ENCODE data around the gene OGDH. TPM values are rescaled to one million over a fixed set of nuclear protein-coding genes. Genes with fewer than 3 reads are reported as not detected.

OGDH gene
- total and polyA plus RNA-seq, 4 donors, result 27.0 to 95.3 (median 56.6) TPM

- DNase-seq, result no peak
- Histone ChIP-seq H3K4me3 (ENCODE audit: low read length in 2 of 2) (no peak overlapping the region), H3K27me3 (ENCODE audit: control insufficient read depth in 1 of 2, insufficient read depth in 2 of 2, low read length in 1 of 2) (no peaks in the 10 kb centered on the region), H3K9me3 (ENCODE audit: control insufficient read depth, low read length) (peaks cover 3% of the 10 kb centered on the region), H3K36me3 (ENCODE audit: control insufficient read depth in 1 of 2, insufficient read depth in 2 of 2, low read length in 1 of 2) (peaks cover 3 to 5% of the 10 kb centered on the region in 2 donors), H3K4me1 (ENCODE audit: control insufficient read depth in 1 of 2, insufficient read depth in 2 of 2, low read length in 2 of 2) (no peaks in the 10 kb centered on the region), H3K27ac (ENCODE audit: low read depth in 1 of 2, low read length in 2 of 2) (no peak overlapping the region)
- intact Hi-C loops (cut with DNase I), result no loop called here
- 97 to 98% methylated on average over 7 of the region's 7 CpGs for WGBS, 2 donors
- ATAC-seq (ENCODE audit: low FRiP score), result no peak
Measured at GRCh38 chr7:44658979-44659378, 52.6 kb downstream of the OGDH start.

- Histone ChIP-seq H3K27me3 (ENCODE audit: control insufficient read depth in 1 of 2, insufficient read depth in 2 of 2, low read length in 1 of 2) (no peaks in the 10 kb centered on the region), H3K4me1 (ENCODE audit: control insufficient read depth in 1 of 2, insufficient read depth in 2 of 2, low read length in 2 of 2) (no peaks in the 10 kb centered on the region), H3K9me3 (ENCODE audit: control insufficient read depth, low read length) (peaks cover 3% of the 10 kb centered on the region), H3K4me3 (ENCODE audit: low read length in 2 of 2) (no peak overlapping the region), H3K36me3 (ENCODE audit: control insufficient read depth in 1 of 2, insufficient read depth in 2 of 2, low read length in 1 of 2) (peaks cover 2 to 3% of the 10 kb centered on the region in 2 donors), H3K27ac (ENCODE audit: low read depth in 1 of 2, low read length in 2 of 2) (no peak overlapping the region)
- intact Hi-C loops (cut with DNase I), result no loop called here
- no peak for ATAC-seq (ENCODE audit: low FRiP score)
- WGBS, 2 donors, result 98 to 99% methylated on average over 2 of the region's 2 CpGs
- DNase-seq, result no peak
Measured at GRCh38 chr7:44661233-44661632, 54.8 kb downstream of the OGDH start.

GRCh38 chr7:44664780-44665461 is 58.5 kb downstream of the OGDH start:
- WGBS, 2 donors, result 70 to 76% methylated on average over 4 of the region's 4 CpGs
- ATAC-seq (ENCODE audit: low FRiP score), result no peak

GRCh38 chr7:44665531-44666213 is 59.2 kb downstream of the OGDH start:
- WGBS, 2 donors, result 50 to 51% methylated on average over 9 of the region's 9 CpGs
- Histone ChIP-seq H3K36me3 (ENCODE audit: control insufficient read depth in 1 of 2, insufficient read depth in 2 of 2, low read length in 1 of 2) (peaks cover 1 to 3% of the 10 kb centered on the region in 2 donors), H3K27ac (ENCODE audit: low read depth in 1 of 2, low read length in 2 of 2) (no peak overlapping the region), H3K4me3 (ENCODE audit: low read length in 2 of 2) (no peak overlapping the region), H3K9me3 (ENCODE audit: control insufficient read depth, low read length) (peaks cover 1% of the 10 kb centered on the region), H3K27me3 (ENCODE audit: control insufficient read depth in 1 of 2, insufficient read depth in 2 of 2, low read length in 1 of 2) (no peaks in the 10 kb centered on the region), H3K4me1 (ENCODE audit: control insufficient read depth in 1 of 2, insufficient read depth in 2 of 2, low read length in 2 of 2) (no peaks in the 10 kb centered on the region)
- intact Hi-C loops (cut with DNase I), result no loop called here
- DNase-seq (no peak), ATAC-seq (ENCODE audit: low FRiP score) (no peak)

More at GRCh38 chr7:44664780-44665461, 58.5 kb downstream of the OGDH start:
- H3K4me3 ChIP-seq (ENCODE audit: low read length in 2 of 2), result no peak overlapping the region
- H3K9me3 ChIP-seq (ENCODE audit: control insufficient read depth, low read length), result peaks cover 3% of the 10 kb centered on the region
- intact Hi-C loops (cut with DNase I), result no loop called here
- H3K27ac ChIP-seq (ENCODE audit: low read depth in 1 of 2, low read length in 2 of 2), result no peak overlapping the region
- DNase-seq, result no peak
- peaks cover 2 to 3% of the 10 kb centered on the region in 2 donors for H3K36me3 ChIP-seq (ENCODE audit: control insufficient read depth in 1 of 2, insufficient read depth in 2 of 2, low read length in 1 of 2)
- no peaks in the 10 kb centered on the region for H3K27me3 ChIP-seq (ENCODE audit: control insufficient read depth in 1 of 2, insufficient read depth in 2 of 2, low read length in 1 of 2)
- H3K4me1 ChIP-seq (ENCODE audit: control insufficient read depth in 1 of 2, insufficient read depth in 2 of 2, low read length in 2 of 2), result no peaks in the 10 kb centered on the region

- H3K4me1 ChIP-seq (ENCODE audit: control insufficient read depth in 1 of 2, insufficient read depth in 2 of 2, low read length in 2 of 2), result no peaks in the 10 kb centered on the region
- H3K27ac ChIP-seq (ENCODE audit: low read depth in 1 of 2, low read length in 2 of 2), result no peak overlapping the region
- H3K9me3 ChIP-seq (ENCODE audit: control insufficient read depth, low read length), result no peaks in the 10 kb centered on the region
- H3K27me3 ChIP-seq (ENCODE audit: control insufficient read depth in 1 of 2, insufficient read depth in 2 of 2, low read length in 1 of 2), result no peaks in the 10 kb centered on the region
- WGBS, 2 donors, result 94% methylated on average over 6 of the region's 6 CpGs
- intact Hi-C loops (cut with DNase I), result no loop called here
- no peak overlapping the region for H3K4me3 ChIP-seq (ENCODE audit: low read length in 2 of 2)
- H3K36me3 ChIP-seq (ENCODE audit: control insufficient read depth in 1 of 2, insufficient read depth in 2 of 2, low read length in 1 of 2), result no peaks in the 10 kb centered on the region
- no peak for ATAC-seq (ENCODE audit: low FRiP score)
- no peak for DNase-seq
Measured at GRCh38 chr7:44666566-44666965, 60.1 kb downstream of the OGDH start.

GRCh38 chr7:44667190-44667589 is 60.8 kb downstream of the OGDH start:
- Histone ChIP-seq H3K27me3 (ENCODE audit: control insufficient read depth in 1 of 2, insufficient read depth in 2 of 2, low read length in 1 of 2) (no peaks in the 10 kb centered on the region), H3K4me3 (ENCODE audit: low read length in 2 of 2) (no peak overlapping the region), H3K27ac (ENCODE audit: low read depth in 1 of 2, low read length in 2 of 2) (no peak overlapping the region), H3K9me3 (ENCODE audit: control insufficient read depth, low read length) (no peaks in the 10 kb centered on the region), H3K36me3 (ENCODE audit: control insufficient read depth in 1 of 2, insufficient read depth in 2 of 2, low read length in 1 of 2) (no peaks in the 10 kb centered on the region), H3K4me1 (ENCODE audit: control insufficient read depth in 1 of 2, insufficient read depth in 2 of 2, low read length in 2 of 2) (no peaks in the 10 kb centered on the region)
- intact Hi-C loops (cut with DNase I), result no loop called here
- ATAC-seq (ENCODE audit: low FRiP score) (no peak), DNase-seq (no peak)
- WGBS, 2 donors, result 92 to 93% methylated on average over 3 of the region's 3 CpGs

- Histone ChIP-seq H3K9me3 (ENCODE audit: control insufficient read depth, low read length) (no peaks in the 10 kb centered on the region), H3K36me3 (ENCODE audit: control insufficient read depth in 1 of 2, insufficient read depth in 2 of 2, low read length in 1 of 2) (peaks cover 0 to 3% of the 10 kb centered on the region in 2 donors), H3K4me3 (ENCODE audit: low read length in 2 of 2) (no peak overlapping the region), H3K4me1 (ENCODE audit: control insufficient read depth in 1 of 2, insufficient read depth in 2 of 2, low read length in 2 of 2) (no peaks in the 10 kb centered on the region), H3K27ac (ENCODE audit: low read depth in 1 of 2, low read length in 2 of 2) (no peak overlapping the region), H3K27me3 (ENCODE audit: control insufficient read depth in 1 of 2, insufficient read depth in 2 of 2, low read length in 1 of 2) (no peaks in the 10 kb centered on the region)
- whole genome bisulfite sequencing, 2 donors, result 82 to 90% methylated on average over 1 of the region's 1 CpG
- DNase-seq (no peak), ATAC-seq (ENCODE audit: low FRiP score) (no peak)
- intact Hi-C loops (cut with DNase I), result no loop called here
Measured at GRCh38 chr7:44671069-44671468, 64.6 kb downstream of the OGDH start.

- Histone ChIP-seq H3K36me3 (ENCODE audit: control insufficient read depth in 1 of 2, insufficient read depth in 2 of 2, low read length in 1 of 2) (peaks cover 0 to 3% of the 10 kb centered on the region in 2 donors), H3K4me3 (ENCODE audit: low read length in 2 of 2) (no peak overlapping the region), H3K4me1 (ENCODE audit: control insufficient read depth in 1 of 2, insufficient read depth in 2 of 2, low read length in 2 of 2) (no peaks in the 10 kb centered on the region), H3K27ac (ENCODE audit: low read depth in 1 of 2, low read length in 2 of 2) (no peak overlapping the region), H3K9me3 (ENCODE audit: control insufficient read depth, low read length) (no peaks in the 10 kb centered on the region), H3K27me3 (ENCODE audit: control insufficient read depth in 1 of 2, insufficient read depth in 2 of 2, low read length in 1 of 2) (no peaks in the 10 kb centered on the region)
- DNase-seq (no peak), ATAC-seq (ENCODE audit: low FRiP score) (no peak)
- 97% methylated on average over 2 of the region's 2 CpGs for WGBS, 2 donors
- intact Hi-C loops (cut with DNase I), result no loop called here
Measured at GRCh38 chr7:44673324-44673723, 66.9 kb downstream of the OGDH start.

- intact Hi-C loops (cut with DNase I), result no loop called here
- DNase-seq, result no peak
- Histone ChIP-seq H3K4me3 (ENCODE audit: low read length in 2 of 2) (no peak overlapping the region), H3K9me3 (ENCODE audit: control insufficient read depth, low read length) (no peaks in the 10 kb centered on the region), H3K36me3 (ENCODE audit: control insufficient read depth in 1 of 2, insufficient read depth in 2 of 2, low read length in 1 of 2) (peaks cover 0 to 6% of the 10 kb centered on the region in 2 donors), H3K27me3 (ENCODE audit: control insufficient read depth in 1 of 2, insufficient read depth in 2 of 2, low read length in 1 of 2) (no peaks in the 10 kb centered on the region), H3K4me1 (ENCODE audit: control insufficient read depth in 1 of 2, insufficient read depth in 2 of 2, low read length in 2 of 2) (no peaks in the 10 kb centered on the region), H3K27ac (ENCODE audit: low read depth in 1 of 2, low read length in 2 of 2) (no peak overlapping the region)
- no peak for ATAC-seq (ENCODE audit: low FRiP score)
- WGBS, 2 donors, result 92 to 94% methylated on average over 6 of the region's 6 CpGs
Measured at GRCh38 chr7:44673771-44674170, 67.3 kb downstream of the OGDH start.
